ENCODE data around the gene ATP6V0B. TPM values are rescaled to one million over a fixed set of nuclear protein-coding genes. Genes with fewer than 3 reads are reported as not detected.

ATP6V0B gene
- total and polyA plus RNA-seq, 2 experiments from 2014 or later, result 87.5 to 316 TPM

GRCh38 chr1:43932786-43933385, 41.9 kb upstream of the ATP6V0B start:
- Histone ChIP-seq H3K27ac (no peak overlapping the region), H3K27me3 (peaks cover 3% of the 10 kb centered on the region), H3K9me3 (ENCODE audit: low read depth) (no peaks in the 10 kb centered on the region), H3K4me1 (ENCODE audit: low read depth) (peaks cover 12% of the 10 kb centered on the region), H3K4me3 (peak overlapping the region; percentile 35), H3K36me3 (no peaks in the 10 kb centered on the region)
- DNase-seq (ENCODE audit: low read depth in 1 of 2, low spot score in 1 of 2), result peak in 1 of 2 donors; percentile 29
- no peak for TF ChIP-seq CTCF (IDR thresholded peaks at IDR 0.05; ENCODE audit: low read depth, low read length)

- peak in 1 of 2 donors; percentile 66 for DNase-seq (ENCODE audit: low read depth in 1 of 2, low spot score in 1 of 2)
- H3K36me3 ChIP-seq, result no peaks in the 10 kb centered on the region
- H3K9me3 ChIP-seq (ENCODE audit: low read depth), result no peaks in the 10 kb centered on the region
- H3K4me3 ChIP-seq, result peak within 1 kb of the TSS; percentile 35
- no peak within 1 kb of the TSS for H3K27ac ChIP-seq
- no peak for TF ChIP-seq CTCF (IDR thresholded peaks at IDR 0.05; ENCODE audit: low read depth, low read length)
- H3K27me3 ChIP-seq, result peaks cover 3% of the 10 kb centered on the region
- peaks cover 12% of the 10 kb centered on the region for H3K4me1 ChIP-seq (ENCODE audit: low read depth)
Measured at GRCh38 chr1:43933386-43934100, 41.2 kb upstream of the ATP6V0B start, which contains the start of gene ARTN. ARTN (plus strand) TSS chr1:43933801; CDS start chr1:43935657, 1,856 bp downstream.

- Histone ChIP-seq H3K27me3 (peaks cover 3% of the 10 kb centered on the region), H3K4me3 (peak overlapping the region; percentile 35)
- DNase-seq (ENCODE audit: low read depth in 1 of 2, low spot score in 1 of 2), result peak; percentile 71 to 89
Measured at GRCh38 chr1:43934101-43934985, 40.4 kb upstream of the ATP6V0B start.

GRCh38 chr1:43934986-43935324, 39.8 kb upstream of the ATP6V0B start:
- Histone ChIP-seq H3K9me3 (ENCODE audit: low read depth) (no peaks in the 10 kb centered on the region), H3K4me3 (no peak overlapping the region), H3K36me3 (no peaks in the 10 kb centered on the region), H3K4me1 (ENCODE audit: low read depth) (peaks cover 12% of the 10 kb centered on the region), H3K27ac (no peak overlapping the region), H3K27me3 (peaks cover 5% of the 10 kb centered on the region)
- no peak for DNase-seq (ENCODE audit: low read depth in 1 of 2, low spot score in 1 of 2)
- TF ChIP-seq CTCF (IDR thresholded peaks at IDR 0.05; ENCODE audit: low read depth, low read length), result no peak

More at GRCh38 chr1:43934101-43934985, 40.4 kb upstream of the ATP6V0B start:
- TF ChIP-seq CTCF (IDR thresholded peaks at IDR 0.05; ENCODE audit: low read depth, low read length), result peak; percentile 95
- no peak overlapping the region for H3K27ac ChIP-seq
- H3K36me3 ChIP-seq, result no peaks in the 10 kb centered on the region
- peaks cover 12% of the 10 kb centered on the region for H3K4me1 ChIP-seq (ENCODE audit: low read depth)
- no peaks in the 10 kb centered on the region for H3K9me3 ChIP-seq (ENCODE audit: low read depth)

- H3K27ac ChIP-seq, result no peak overlapping the region
- H3K4me1 ChIP-seq (ENCODE audit: low read depth), result peaks cover 12% of the 10 kb centered on the region
- H3K36me3 ChIP-seq, result no peaks in the 10 kb centered on the region
- H3K9me3 ChIP-seq (ENCODE audit: low read depth), result no peaks in the 10 kb centered on the region
- peak overlapping the region; percentile 32 for H3K4me3 ChIP-seq
- H3K27me3 ChIP-seq, result peaks cover 8% of the 10 kb centered on the region
- peak in 1 of 2 donors; percentile 21 for DNase-seq (ENCODE audit: low read depth in 1 of 2, low spot score in 1 of 2)
- no peak for TF ChIP-seq CTCF (IDR thresholded peaks at IDR 0.05; ENCODE audit: low read depth, low read length)
Measured at GRCh38 chr1:43935711-43936427, 38.9 kb upstream of the ATP6V0B start.

Data from cardiac muscle cell (in vitro differentiated cells and primary cell).